Loucy (cell line): ENCODE results near the gene DCD.

Source experiments
- H2AFZ ChIP-seq: fragments of 200-600 bp; sonication (generic); 2 replicates; pipeline ENCODE4 v1.6.0; 2016; ENCODE audit warnings: antibody characterized with exemption, mild to moderate bottlenecking, low read length, moderate library complexity
- H3F3A ChIP-seq: fragments of 200-600 bp; 2 replicates; pipeline ENCODE4 v1.6.0; 2016; ENCODE audit warnings: antibody characterized with exemption, low read depth, mild to moderate bottlenecking
- H3K27me3 ChIP-seq: fragments of 200-600 bp; sonication (generic); 2 replicates; pipeline ENCODE4 v1.6.1; 2014; ENCODE audit warnings: low read length, mild to moderate bottlenecking; ENCODE audit not compliant: insufficient read depth, poor library complexity, severe bottlenecking
- H3K36me3 ChIP-seq: fragments of 200-600 bp; sonication (generic); 2 replicates; pipeline ENCODE4 v1.6.1; 2016; ENCODE audit warnings: low read length; ENCODE audit not compliant: insufficient read depth
- H3K4me1 ChIP-seq: fragments of 200-600 bp; sonication (generic); 2 replicates; pipeline ENCODE4 v1.5.1; 2014; ENCODE audit warnings: low read length, mild to moderate bottlenecking; ENCODE audit not compliant: insufficient read depth, poor library complexity, severe bottlenecking
- H3K4me2 ChIP-seq: fragments of 200-600 bp; sonication (generic); 2 replicates; pipeline ENCODE4 v1.6.0; 2014; ENCODE audit warnings: antibody characterized with exemption, low read length, low read depth, mild to moderate bottlenecking; ENCODE audit not compliant: poor library complexity, severe bottlenecking
- H3K4me3 ChIP-seq: fragments of 200-600 bp; sonication (generic); 2 replicates; pipeline ENCODE4 v1.5.1; 2014; ENCODE audit warnings: low read length, mild to moderate bottlenecking, mixed read lengths; ENCODE audit not compliant: poor library complexity, severe bottlenecking
- H3K79me2 ChIP-seq: fragments of 200-600 bp; sonication (generic); 2 replicates; pipeline ENCODE4 v1.6.1; 2014; ENCODE audit warnings: low read length; ENCODE audit not compliant: insufficient read depth
- H3K9ac ChIP-seq: fragments of 200-600 bp; sonication (generic); 2 replicates; pipeline ENCODE4 v1.6.0; 2014; ENCODE audit warnings: mild to moderate bottlenecking, low read depth, low read length, moderate library complexity; ENCODE audit not compliant: poor library complexity, severe bottlenecking
- H3K9me2 ChIP-seq: fragments of 200-600 bp; sonication (generic); replicated peaks from 2 replicates; pipeline ENCODE4 v1.6.1; 2016; ENCODE audit warnings: low read depth, low read length, mixed read lengths
- H3K9me3 ChIP-seq: fragments of 200-600 bp; sonication (generic); 2 replicates; pipeline ENCODE4 v1.6.1; 2014; ENCODE audit warnings: mild to moderate bottlenecking, antibody characterized with exemption, low read length, low read depth; ENCODE audit not compliant: insufficient read depth
- H4K20me1 ChIP-seq: fragments of 200-600 bp; sonication (generic); 2 replicates; pipeline ENCODE4 v1.6.0; 2014; ENCODE audit warnings: antibody characterized with exemption, low read length, mild to moderate bottlenecking; ENCODE audit not compliant: insufficient read depth, poor library complexity, severe bottlenecking
- CTCF ChIP-seq: fragments of 200-600 bp; sonication (generic); conservative IDR thresholded peaks from 2 replicates; pipeline ENCODE4 v1.5.1; 2014; ENCODE audit warnings: mild to moderate bottlenecking, antibody characterized with exemption, low read length
- EZH2phosphoT487 ChIP-seq: fragments of 200-600 bp; IDR thresholded peaks from 2 replicates; pipeline ENCODE4 v1.6.1; 2018; ENCODE audit warnings: antibody characterized with exemption, mild to moderate bottlenecking, moderate library complexity, borderline replicate concordance

The DCD gene

GRCh38 chr12:54657105-54657607 is 9.0 kb upstream of the DCD start:
- no peak overlapping the region for H3K4me2 ChIP-seq
- TF ChIP-seq EZH2phosphoT487 (no peak), CTCF (no peak)
- no peaks in the 10 kb centered on the region for H3K36me3 ChIP-seq
- H3K27me3 ChIP-seq, result peaks cover under 1% of the 10 kb centered on the region
- no peak overlapping the region for H3K9ac ChIP-seq
- H3F3A ChIP-seq, result no peaks in the 10 kb centered on the region
- H2AFZ ChIP-seq, result no peak overlapping the region
- no peaks in the 10 kb centered on the region for H3K9me2 ChIP-seq
- peaks cover 8% of the 10 kb centered on the region for H3K4me1 ChIP-seq
- H3K4me3 ChIP-seq, result no peak overlapping the region
- H3K9me3 ChIP-seq, result no peaks in the 10 kb centered on the region
- H4K20me1 ChIP-seq, result no peaks in the 10 kb centered on the region
- H3K79me2 ChIP-seq, result no peaks in the 10 kb centered on the region

- Histone ChIP-seq H3K9ac (no peak overlapping the region), H3K36me3 (no peaks in the 10 kb centered on the region), H2AFZ (peak overlapping the region; percentile 31; the same call in 1 of the 2 replicates), H3K79me2 (no peaks in the 10 kb centered on the region), H4K20me1 (no peaks in the 10 kb centered on the region), H3K4me3 (no peak overlapping the region), H3K9me2 (no peaks in the 10 kb centered on the region), H3F3A (no peaks in the 10 kb centered on the region), H3K9me3 (no peaks in the 10 kb centered on the region), H3K4me1 (no peaks in the 10 kb centered on the region), H3K4me2 (no peak overlapping the region), H3K27me3 (peaks cover 3% of the 10 kb centered on the region)
- TF ChIP-seq CTCF (no peak), EZH2phosphoT487 (no peak)
Measured at GRCh38 chr12:54654926-54655325, 6.8 kb upstream of the DCD start.

GRCh38 chr12:54653025-54653424 is 4.9 kb upstream of the DCD start:
- TF ChIP-seq EZH2phosphoT487, result no peak
- TF ChIP-seq CTCF, result no peak
- H3F3A ChIP-seq, result no peaks in the 10 kb centered on the region
- H3K79me2 ChIP-seq, result no peaks in the 10 kb centered on the region
- H3K27me3 ChIP-seq, result peaks cover 3% of the 10 kb centered on the region
- H3K4me2 ChIP-seq, result no peak overlapping the region
- no peak overlapping the region for H2AFZ ChIP-seq
- no peak overlapping the region for H3K4me3 ChIP-seq
- H3K9me2 ChIP-seq, result no peaks in the 10 kb centered on the region
- no peaks in the 10 kb centered on the region for H4K20me1 ChIP-seq
- H3K9me3 ChIP-seq, result no peaks in the 10 kb centered on the region
- no peaks in the 10 kb centered on the region for H3K36me3 ChIP-seq
- no peak overlapping the region for H3K9ac ChIP-seq
- no peaks in the 10 kb centered on the region for H3K4me1 ChIP-seq
